HG02885 (cell line): ENCODE data around the gene LDAF1.
"Not testable (repeated sequence)": the region's sequence is repeated elsewhere in the genome, so short reads cannot be mapped to it uniquely, and the experiment has no call there.

Source experiments
- ATAC-seq: cut with Tn5 transposase; IDR thresholded peaks from one replicate; pipeline ENCODE4 v1.9.1; 2021; ENCODE audit warnings: mild to moderate bottlenecking; ENCODE audit not compliant: unreplicated experiment, poor library complexity

The LDAF1 gene

GRCh38 chr16:21190599-21190998, 32.1 kb downstream of the LDAF1 start:
- no peak for ATAC-seq

- no peak for ATAC-seq
These were observed 34.5 kb downstream of the LDAF1 start for GRCh38 chr16:21192991-21193390.

GRCh38 chr16:21194771-21195301, 36.4 kb downstream of the LDAF1 start:
- no peak for ATAC-seq

- ATAC-seq: not testable (repeated sequence)
These were observed 36.9 kb downstream of the LDAF1 start for GRCh38 chr16:21195330-21195729.

GRCh38 chr16:21197112-21197511, 38.6 kb downstream of the LDAF1 start:
- ATAC-seq: no peak

- no peak for ATAC-seq
These were observed 39.1 kb downstream of the LDAF1 start for GRCh38 chr16:21197621-21198020.

- no peak for ATAC-seq
These were observed 41.2 kb downstream of the LDAF1 start for GRCh38 chr16:21199607-21200218.

GRCh38 chr16:21203155-21203797, 44.8 kb downstream of the LDAF1 start:
- ATAC-seq: no peak

GRCh38 chr16:21205303-21205702, 46.8 kb downstream of the LDAF1 start:
- ATAC-seq: no peak

- ATAC-seq: no peak
These were observed 48.1 kb downstream of the LDAF1 start for GRCh38 chr16:21206550-21206949.

GRCh38 chr16:21208446-21209230, 50.2 kb downstream of the LDAF1 start:
- no peak for ATAC-seq

- ATAC-seq: no peak
These were observed 53.0 kb downstream of the LDAF1 start, which contains the start of gene ZP2 for GRCh38 chr16:21211486-21211885. ZP2 (minus strand) TSS chr16:21211574; CDS start chr16:21211547, 27 bp downstream.

GRCh38 chr16:21214086-21214485, 55.6 kb downstream of the LDAF1 start:
- no peak for ATAC-seq

- no peak for ATAC-seq
These were observed 58.6 kb downstream of the LDAF1 start for GRCh38 chr16:21217121-21217520.

GRCh38 chr16:21218153-21218552, 59.7 kb downstream of the LDAF1 start:
- ATAC-seq: no peak

- no peak for ATAC-seq
These were observed 61.1 kb downstream of the LDAF1 start for GRCh38 chr16:21219551-21219950.

- ATAC-seq: no peak
These were observed 64.2 kb downstream of the LDAF1 start for GRCh38 chr16:21222495-21223337.

- ATAC-seq: no peak
These were observed 65.3 kb downstream of the LDAF1 start for GRCh38 chr16:21223787-21224186.

- ATAC-seq: no peak
These were observed 66.3 kb downstream of the LDAF1 start for GRCh38 chr16:21224800-21225199.

- ATAC-seq: no peak
These were observed 68.3 kb downstream of the LDAF1 start for GRCh38 chr16:21226749-21227148.
